GM11168 (cell line): ENCODE results near the gene LPCAT2.

Source experiments
- in situ Hi-C: fragments of 300-500 bp; cut with MboI; formaldehyde crosslinking; loops from one replicate; pipeline ENCODE4 v1.12.0; 2022; ENCODE audit warnings: low sequenced_read_pairs; ENCODE audit not compliant: unreplicated experiment

Gene LPCAT2

GRCh38 chr16:55478827-55479429 is 29.9 kb upstream of the LPCAT2 start, which contains the start of gene MMP2:
TSS of gene MMP2 (plus strand) at chr16:55479198. CDS start at chr16:55479480, 282 bp downstream.
- in situ Hi-C loops: loop anchor here (10.0 kb wide), 1 partner anchor 226 kb away; no protein-coding TSS in a partner anchor

DNA sequence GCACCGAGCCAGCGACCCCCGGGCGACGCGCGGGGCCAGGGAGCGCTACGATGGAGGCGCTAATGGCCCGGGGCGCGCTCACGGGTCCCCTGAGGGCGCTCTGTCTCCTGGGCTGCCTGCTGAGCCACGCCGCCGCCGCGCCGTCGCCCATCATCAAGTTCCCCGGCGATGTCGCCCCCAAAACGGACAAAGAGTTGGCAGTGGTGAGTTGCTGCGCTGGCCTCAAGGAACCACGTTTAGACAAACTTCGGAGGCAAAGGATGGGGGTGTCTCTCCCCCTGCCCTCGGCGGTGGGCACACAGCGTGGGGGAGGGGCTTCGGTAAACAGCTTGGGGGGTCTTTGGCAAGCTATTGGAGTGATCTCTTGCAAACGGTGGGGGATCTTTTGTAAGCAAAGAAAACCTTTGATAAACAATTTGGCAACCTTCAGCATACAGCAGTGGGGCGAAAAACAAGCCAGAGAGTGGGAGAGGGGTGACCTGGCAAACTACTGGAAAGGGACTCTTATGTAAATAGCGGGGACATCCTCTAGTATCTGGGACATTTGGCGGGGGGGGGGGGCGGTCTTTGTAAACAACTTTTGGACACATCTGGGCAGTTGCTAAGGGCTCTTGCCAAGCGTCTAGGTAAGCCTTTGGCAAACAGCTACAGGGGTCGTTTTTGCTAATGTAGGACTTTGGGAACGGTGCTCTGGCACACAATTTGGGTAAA is 29.3 kb upstream of the LPCAT2 start:
- in situ Hi-C loops: loop anchor here (10.0 kb wide), 1 partner anchor 225 kb away; no protein-coding TSS in a partner anchor

DNA sequence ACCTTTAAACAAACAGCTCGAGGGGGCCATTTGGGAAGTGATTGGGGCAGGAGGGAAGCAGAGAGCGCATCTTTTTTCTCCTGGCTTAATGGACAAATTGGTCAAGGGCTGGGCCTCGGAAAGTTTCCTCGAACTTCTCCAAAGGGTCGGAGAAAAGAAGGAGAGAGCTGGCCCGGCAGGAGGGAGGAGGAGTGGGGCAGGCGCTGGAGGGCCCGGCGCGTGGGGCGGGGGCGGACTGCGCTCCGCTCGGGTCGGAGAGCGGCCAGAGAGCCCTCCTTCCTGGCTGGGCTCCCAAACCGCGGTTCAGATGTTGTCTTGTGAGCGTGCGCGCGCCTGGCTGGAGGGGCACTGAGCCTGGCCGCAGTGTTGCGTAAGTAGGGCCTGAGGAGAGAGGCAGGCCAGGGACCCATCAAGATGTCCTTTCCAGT is 28.6 kb upstream of the LPCAT2 start:
- in situ Hi-C loops: no loop called here

DNA sequence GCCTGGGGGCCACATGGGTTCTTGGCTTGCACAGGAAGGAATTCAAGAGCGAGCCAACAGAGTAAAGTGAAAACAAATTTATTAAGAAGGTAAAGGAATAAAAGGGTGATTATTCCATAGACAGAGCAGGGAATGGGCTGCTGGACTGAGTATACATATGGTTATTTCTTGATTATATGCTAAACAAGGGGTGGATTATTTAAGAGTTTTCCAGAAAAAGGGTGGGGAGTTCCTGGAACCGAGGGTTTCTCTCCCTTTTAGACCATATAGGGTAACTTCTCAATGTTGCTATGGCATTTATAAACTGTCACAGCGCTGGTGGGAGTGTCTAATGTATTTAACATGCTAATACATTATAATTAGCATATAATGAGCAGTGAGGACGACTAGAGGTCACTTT is 27.8 kb upstream of the LPCAT2 start:
- in situ Hi-C loops: no loop called here

GRCh38 chr16:55482056-55482455 is 26.8 kb upstream of the LPCAT2 start:
- in situ Hi-C loops: no loop called here

- in situ Hi-C loops: no loop called here
These were observed 21.6 kb upstream of the LPCAT2 start for GRCh38 chr16:55487048-55487803.

DNA sequence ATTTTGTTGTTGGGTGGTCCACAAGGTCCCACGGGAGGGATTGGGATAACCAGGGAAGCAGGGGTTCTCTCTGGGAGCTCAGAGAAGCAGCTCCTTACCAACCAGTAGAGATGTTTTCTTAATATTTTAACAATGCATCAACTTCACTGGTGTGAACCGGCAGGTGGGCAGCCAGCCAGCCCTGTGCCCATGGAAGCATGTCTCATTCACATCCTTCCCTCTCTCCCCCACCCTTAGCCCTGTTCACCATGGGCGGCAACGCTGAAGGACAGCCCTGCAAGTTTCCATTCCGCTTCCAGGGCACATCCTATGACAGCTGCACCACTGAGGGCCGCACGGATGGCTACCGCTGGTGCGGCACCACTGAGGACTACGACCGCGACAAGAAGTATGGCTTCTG is 20.6 kb upstream of the LPCAT2 start:
- in situ Hi-C loops: no loop called here

DNA sequence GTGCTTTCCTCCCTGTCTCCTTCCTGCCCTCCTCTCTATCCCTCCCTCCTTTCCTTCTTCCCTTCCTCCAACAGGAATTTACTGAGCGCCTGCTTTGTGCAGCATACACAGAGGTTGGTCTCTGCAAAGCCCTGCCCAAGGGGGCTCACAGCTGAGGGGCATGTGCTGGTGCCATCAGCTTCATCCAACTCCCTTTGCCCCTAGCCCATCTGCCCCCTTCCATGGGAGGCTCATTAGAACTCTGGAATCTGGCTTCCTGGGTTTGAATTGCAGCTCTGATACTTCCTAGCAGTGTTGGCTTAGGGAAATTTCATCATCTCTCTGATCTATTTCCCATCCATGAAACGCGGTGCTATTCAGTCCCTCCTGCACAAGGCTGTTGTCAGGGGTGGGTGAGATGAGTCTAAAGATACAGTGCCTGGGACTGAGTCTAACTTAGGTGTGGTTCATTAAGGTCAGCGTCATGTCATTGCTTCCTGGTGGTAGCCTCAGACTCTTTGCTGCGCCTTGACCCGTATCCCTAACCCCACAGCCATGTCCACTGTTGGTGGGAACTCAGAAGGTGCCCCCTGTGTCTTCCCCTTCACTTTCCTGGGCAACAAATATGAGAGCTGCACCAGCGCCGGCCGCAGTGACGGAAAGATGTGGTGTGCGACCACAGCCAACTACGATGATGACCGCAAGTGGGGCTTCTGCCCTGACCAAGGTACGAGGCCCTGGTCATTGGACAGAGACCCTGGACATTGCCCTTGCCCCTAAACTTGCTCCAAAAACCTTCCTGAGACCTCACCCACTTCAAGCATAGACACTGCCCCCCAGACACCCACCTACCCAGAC is 19.5 kb upstream of the LPCAT2 start:
- in situ Hi-C loops: no loop called here

DNA sequence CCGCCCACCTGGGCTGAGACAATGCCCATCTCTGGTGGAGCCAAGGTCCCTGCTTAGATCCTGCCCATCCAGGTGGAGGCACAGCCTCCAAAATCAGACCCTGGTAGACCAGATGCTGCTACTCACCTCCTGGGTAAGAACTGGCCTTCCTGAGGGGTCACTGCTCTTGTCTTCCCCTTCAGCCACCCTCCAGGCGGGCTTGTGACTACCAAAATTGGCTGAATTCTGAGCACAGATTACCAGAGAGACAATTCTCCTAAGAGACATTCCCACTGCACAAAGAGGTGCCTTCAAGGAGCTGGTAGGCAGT is 19.0 kb upstream of the LPCAT2 start:
- in situ Hi-C loops: no loop called here

- in situ Hi-C loops: no loop called here
These were observed 18.6 kb upstream of the LPCAT2 start for GRCh38 chr16:55490301-55490700.

GRCh38 chr16:55491691-55492090 is 17.2 kb upstream of the LPCAT2 start:
- in situ Hi-C loops: no loop called here

DNA sequence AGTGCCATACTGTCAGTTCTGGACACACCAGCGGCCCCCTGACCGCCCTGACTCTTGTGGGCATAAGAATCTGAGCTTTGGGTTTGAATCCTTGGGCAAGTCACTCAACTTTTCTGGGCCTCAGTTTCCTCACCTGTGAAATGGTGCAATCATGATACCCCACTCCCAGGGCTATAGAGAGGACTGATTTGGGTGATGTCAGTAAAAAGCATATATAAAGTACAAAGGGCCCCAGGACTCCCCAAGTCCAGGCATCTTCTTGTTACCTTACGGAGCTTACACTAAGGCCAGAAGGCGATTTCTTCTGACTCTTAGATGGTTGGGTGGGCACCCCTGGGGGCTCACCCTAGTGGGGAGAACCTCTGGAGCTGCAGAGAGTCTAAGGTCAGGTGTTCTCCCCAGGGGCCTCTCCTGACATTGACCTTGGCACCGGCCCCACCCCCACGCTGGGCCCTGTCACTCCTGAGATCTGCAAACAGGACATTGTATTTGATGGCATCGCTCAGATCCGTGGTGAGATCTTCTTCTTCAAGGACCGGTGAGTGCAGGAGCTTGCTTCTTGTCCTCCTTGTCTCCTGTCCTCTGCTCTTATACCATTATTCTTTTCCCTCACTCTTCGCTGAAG is 16.0 kb upstream of the LPCAT2 start:
- in situ Hi-C loops: no loop called here

DNA sequence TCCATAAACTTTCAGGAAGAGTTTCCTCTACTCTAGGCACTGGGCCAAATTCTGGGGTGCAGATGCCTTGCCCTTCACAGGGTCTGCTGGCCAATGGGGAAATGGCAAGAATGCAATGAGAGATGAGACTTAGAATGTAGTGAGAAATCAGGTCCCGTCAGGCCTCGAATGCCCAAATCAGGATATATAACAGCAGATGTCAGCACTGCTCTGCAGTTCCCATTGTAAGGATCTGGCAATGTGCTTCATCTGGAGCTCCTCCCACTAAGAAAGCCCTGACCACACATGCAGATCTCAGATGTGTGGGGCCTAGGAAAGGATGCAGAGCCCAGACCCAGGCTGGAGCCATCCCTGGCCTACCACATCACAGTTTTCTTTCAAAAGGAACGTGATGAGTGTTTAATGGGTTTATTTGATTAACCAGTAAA is 13.9 kb upstream of the LPCAT2 start:
- in situ Hi-C loops: no loop called here

- in situ Hi-C loops: no loop called here
These were observed 13.1 kb upstream of the LPCAT2 start for GRCh38 chr16:55495616-55496289.

- in situ Hi-C loops: no loop called here
These were observed 12.2 kb upstream of the LPCAT2 start for GRCh38 chr16:55496509-55497145.

DNA sequence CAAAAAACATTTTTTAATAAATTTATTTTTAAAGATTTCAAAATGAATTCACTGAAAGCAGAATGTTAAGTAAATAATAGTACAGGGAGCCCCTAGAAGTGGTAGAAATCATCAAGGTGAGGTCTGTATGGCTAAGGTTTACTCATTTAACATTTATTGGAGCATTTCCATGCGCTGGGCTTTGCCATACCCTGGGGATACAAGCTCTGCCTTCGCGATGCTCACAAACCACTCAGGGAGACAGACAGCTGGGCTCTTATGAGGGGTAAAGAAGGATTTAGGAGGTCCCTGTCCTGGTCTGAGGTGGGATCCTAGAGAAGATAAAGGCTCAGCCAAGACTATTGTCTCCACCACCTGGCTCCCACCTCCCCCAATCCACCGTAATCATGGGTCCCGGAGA is 11.3 kb upstream of the LPCAT2 start:
- in situ Hi-C loops: no loop called here

GRCh38 chr16:55498101-55498500 is 10.8 kb upstream of the LPCAT2 start:
- in situ Hi-C loops: no loop called here

DNA sequence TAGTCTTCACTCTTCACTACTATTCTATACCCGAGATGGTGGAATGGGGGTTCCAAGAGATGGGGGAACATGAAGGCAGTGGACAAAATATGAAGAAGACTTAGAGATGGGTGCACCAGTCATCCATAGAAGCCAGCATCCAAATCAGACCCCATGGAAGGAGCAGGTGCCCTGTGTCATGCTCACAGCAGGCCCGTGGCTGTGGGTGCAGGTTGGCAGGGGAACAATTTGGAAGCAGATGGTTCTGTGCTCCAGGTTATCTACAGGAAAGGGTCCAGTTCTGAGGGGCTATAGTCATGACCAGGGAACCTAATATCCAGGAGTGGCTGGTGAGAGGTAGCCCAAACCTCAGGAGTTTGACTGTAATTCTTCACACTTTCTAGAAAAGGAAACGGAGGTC is 9.6 kb upstream of the LPCAT2 start:
- in situ Hi-C loops: no loop called here

DNA sequence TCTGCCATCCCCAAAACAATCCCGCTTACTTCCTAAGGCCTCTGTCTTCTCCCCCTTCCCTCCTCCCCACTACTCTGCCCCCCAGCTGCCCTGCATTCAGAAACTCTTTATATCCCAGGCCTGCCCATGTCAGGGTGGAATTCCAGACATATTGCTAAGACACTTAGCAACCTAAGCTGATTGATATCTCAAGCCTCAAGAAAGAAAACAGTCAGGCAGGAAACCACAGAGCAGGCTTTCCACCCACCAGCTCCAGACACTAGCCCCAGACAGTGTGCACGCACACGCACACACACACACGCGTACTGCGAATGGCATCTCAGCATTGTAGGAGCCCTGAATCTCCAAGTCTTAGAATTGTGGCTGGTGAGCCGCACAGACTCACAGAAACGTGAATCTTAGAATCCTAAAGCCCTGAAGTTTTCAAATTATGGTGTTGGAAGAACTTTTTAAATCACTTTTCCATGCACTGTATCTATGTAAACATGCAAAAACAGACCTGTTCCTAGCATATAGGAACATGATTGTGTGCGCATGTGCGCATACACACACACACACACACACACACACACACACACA is 8.8 kb upstream of the LPCAT2 start:
- in situ Hi-C loops: no loop called here
